ENCODE data around the gene NTRK2.

DNA sequence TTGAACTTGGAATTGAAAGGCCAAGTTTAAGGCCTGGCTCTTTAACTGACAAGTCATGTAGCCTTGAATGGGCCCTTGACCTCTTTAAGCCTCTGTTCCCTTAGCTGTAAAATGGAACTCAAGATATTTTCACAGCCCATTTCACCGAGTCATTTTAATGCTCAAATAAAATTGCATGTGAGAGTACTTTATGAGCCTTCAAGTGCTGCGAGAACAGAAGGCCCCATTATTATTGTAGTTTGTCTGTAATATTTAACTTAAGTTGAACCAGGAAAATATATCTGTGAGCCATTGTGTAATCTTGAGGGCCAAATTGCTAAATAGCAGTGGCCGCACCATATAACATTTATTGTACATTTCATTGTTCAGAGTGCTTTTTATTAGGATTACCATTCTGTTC, 249.9 kb downstream of the NTRK2 start:
- TF ChIP-seq, protein P1, sequence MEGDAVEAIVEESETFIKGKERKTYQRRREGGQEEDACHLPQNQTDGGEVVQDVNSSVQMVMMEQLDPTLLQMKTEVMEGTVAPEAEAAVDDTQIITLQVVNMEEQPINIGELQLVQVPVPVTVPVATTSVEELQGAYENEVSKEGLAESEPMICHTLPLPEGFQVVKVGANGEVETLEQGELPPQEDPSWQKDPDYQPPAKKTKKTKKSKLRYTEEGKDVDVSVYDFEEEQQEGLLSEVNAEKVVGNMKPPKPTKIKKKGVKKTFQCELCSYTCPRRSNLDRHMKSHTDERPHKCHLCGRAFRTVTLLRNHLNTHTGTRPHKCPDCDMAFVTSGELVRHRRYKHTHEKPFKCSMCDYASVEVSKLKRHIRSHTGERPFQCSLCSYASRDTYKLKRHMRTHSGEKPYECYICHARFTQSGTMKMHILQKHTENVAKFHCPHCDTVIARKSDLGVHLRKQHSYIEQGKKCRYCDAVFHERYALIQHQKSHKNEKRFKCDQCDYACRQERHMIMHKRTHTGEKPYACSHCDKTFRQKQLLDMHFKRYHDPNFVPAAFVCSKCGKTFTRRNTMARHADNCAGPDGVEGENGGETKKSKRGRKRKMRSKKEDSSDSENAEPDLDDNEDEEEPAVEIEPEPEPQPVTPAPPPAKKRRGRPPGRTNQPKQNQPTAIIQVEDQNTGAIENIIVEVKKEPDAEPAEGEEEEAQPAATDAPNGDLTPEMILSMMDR (IDR thresholded peaks at IDR 0.05; ENCODE audit: poor library complexity), result no peak
- no peak for TF ChIP-seq EZH2 (IDR thresholded peaks at IDR 0.05; ENCODE audit: borderline replicate concordance)
- no peak for TF ChIP-seq EZH2phosphoT487 (IDR thresholded peaks at IDR 0.05; ENCODE audit: low read depth, severe bottlenecking, unreplicated experiment)

All from hepatocyte (in vitro differentiated cells).